Gastrocnemius medialis (tissue), 4 donors: ENCODE data around the gene PDZD4. TPM values are rescaled to one million over a fixed set of nuclear protein-coding genes. Genes with fewer than 3 reads are reported as not detected.

Experiments
- ATAC-seq, 2 donors: fragments of 150-250 bp; one replicate each; pipeline ENCODE4 v1.9.1; 2016
- DNase-seq, 2 donors: peaks; one replicate each; pipeline ENCODE4 v3.0.0-alpha.2; 2019
- H3K27ac ChIP-seq, 4 donors: fragments of 200-600 bp; sonication (generic); 1 replicate in 1 of 4; 2 replicates in 3 of 4; pipeline ENCODE4 v1.5.1; 2016 to 2018; ENCODE audit warnings: mild to moderate bottlenecking in 2 of 4, moderate library complexity in 1 of 4
- H3K27me3 ChIP-seq, 3 donors: fragments of 200-600 bp; sonication (generic) in 2 of 3; 1 replicate in 1 of 3; 2 replicates in 2 of 3; pipeline versions ENCODE4 v1.5.1 to v1.6.0; 2016 to 2019; ENCODE audit warnings: mild to moderate bottlenecking in 1 of 3, moderate library complexity in 1 of 3
- H3K36me3 ChIP-seq, 2 donors: fragments of 200-600 bp; sonication (generic) in 1 of 2; one replicate each; pipeline ENCODE4 v1.5.1; 2017 to 2018
- H3K4me1 ChIP-seq, 2 donors: fragments of 200-600 bp; sonication (generic) in 1 of 2; one replicate each; pipeline ENCODE4 v1.5.1; 2016 to 2017; ENCODE audit warnings: mild to moderate bottlenecking in 2 of 2
- H3K4me3 ChIP-seq, 4 donors: fragments of 200-600 bp; sonication (generic) in 3 of 4; 1 replicate in 1 of 4; 2 replicates in 3 of 4; pipeline ENCODE4 v1.5.1; 2016 to 2019; ENCODE audit warnings: mild to moderate bottlenecking in 2 of 4
- H3K9me3 ChIP-seq, 3 donors: fragments of 200-600 bp; sonication (generic) in 2 of 3; 1 replicate in 1 of 3; 2 replicates in 2 of 3; pipeline ENCODE4 v1.5.1; 2016 to 2019
- POLR2A ChIP-seq, 2 donors: fragments of 450-650 bp; IDR thresholded peaks; one replicate each; pipeline ENCODE4 v1.6.1; 2017; ENCODE audit warnings: antibody characterized with exemption in 2 of 2, mild to moderate bottlenecking in 2 of 2, moderate library complexity in 2 of 2
- in situ Hi-C, 4 donors: fragments of 200-750 bp; cut with MboI; loops; one replicate each; pipeline versions ENCODE4 v1.15.0 to v1.8.0; 2017; ENCODE audit warnings: low sequenced_read_pairs in 4 of 4
- intact Hi-C: fragments of 100-400 bp; cut with DNase I; formaldehyde crosslinking; loops from one replicate; pipeline ENCODE4 v1.15.1; 2023; ENCODE audit warnings: low total_unique reads
- total RNA-seq, 4 donors: library from RNA; depleted of rRNA; stranded (reverse); fragments of >200 nt; gene quantifications; one replicate each; pipeline versions ENCODE4 v1.1.0 to v1.2.3, GENCODE V29; 2016
- TF ChIP-seq, protein P1 (sequence below), 5 experiments: fragments of 450-650 bp in 3 of 5; fragments of 200-600 bp in 2 of 5; sonication (generic) in 2 of 5; IDR thresholded peaks in 4 of 5; conservative IDR thresholded peaks in 1 of 5; 1 replicate in 4 of 5; 2 replicates in 1 of 5; pipeline ENCODE4 v1.5.1; 2016 to 2019; ENCODE audit warnings: antibody characterized with exemption in 5 of 5, mild to moderate bottlenecking in 3 of 5, moderate library complexity in 3 of 5

PDZD4 gene
- total RNA-seq, 4 donors from 2014 or later: 0.59 to 2.2 (median 1.4) TPM

DNA sequence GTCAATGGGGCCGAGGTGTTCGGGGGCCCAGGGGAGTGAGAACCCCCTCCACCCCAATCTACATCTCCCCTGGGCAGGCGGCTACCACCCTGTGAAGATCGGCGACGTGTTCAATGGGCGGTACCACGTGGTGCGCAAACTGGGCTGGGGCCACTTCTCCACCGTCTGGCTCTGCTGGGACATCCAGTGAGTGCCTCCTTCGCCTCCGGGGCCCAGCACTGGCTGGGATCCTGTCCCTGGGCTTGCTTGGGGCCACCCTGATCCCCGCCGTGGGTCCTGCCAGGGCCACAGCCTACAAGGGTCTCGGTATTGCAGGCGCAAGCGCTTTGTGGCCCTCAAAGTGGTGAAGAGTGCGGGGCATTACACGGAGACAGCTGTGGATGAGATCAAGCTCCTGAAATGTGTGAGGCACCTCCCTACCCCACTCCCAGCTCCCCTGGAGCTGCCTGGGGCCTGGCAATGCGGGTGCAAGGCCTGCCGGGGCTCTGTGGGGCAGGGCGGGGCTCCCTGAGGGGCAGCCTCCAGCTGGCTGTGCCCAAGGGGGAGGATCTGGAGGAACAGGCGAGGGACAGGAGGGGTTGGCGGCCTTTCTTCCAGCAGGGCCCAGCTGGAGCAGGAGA lies 48.8 kb downstream of the PDZD4 start:
- peak overlapping the region; percentile 37 to 52 (median 44) for H3K4me3 ChIP-seq
- ATAC-seq (peak; percentile 73 to 80), DNase-seq (peak; percentile 16 to 61)
- H3K9me3 ChIP-seq: no peaks in the 10 kb centered on the region
- no peaks in the 10 kb centered on the region for H3K36me3 ChIP-seq
- H3K4me1 ChIP-seq: peaks cover 0 to 30% of the 10 kb centered on the region in 2 donors
- TF ChIP-seq, protein P1, sequence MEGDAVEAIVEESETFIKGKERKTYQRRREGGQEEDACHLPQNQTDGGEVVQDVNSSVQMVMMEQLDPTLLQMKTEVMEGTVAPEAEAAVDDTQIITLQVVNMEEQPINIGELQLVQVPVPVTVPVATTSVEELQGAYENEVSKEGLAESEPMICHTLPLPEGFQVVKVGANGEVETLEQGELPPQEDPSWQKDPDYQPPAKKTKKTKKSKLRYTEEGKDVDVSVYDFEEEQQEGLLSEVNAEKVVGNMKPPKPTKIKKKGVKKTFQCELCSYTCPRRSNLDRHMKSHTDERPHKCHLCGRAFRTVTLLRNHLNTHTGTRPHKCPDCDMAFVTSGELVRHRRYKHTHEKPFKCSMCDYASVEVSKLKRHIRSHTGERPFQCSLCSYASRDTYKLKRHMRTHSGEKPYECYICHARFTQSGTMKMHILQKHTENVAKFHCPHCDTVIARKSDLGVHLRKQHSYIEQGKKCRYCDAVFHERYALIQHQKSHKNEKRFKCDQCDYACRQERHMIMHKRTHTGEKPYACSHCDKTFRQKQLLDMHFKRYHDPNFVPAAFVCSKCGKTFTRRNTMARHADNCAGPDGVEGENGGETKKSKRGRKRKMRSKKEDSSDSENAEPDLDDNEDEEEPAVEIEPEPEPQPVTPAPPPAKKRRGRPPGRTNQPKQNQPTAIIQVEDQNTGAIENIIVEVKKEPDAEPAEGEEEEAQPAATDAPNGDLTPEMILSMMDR (IDR thresholded peaks at IDR 0.05 in 4 of 5, conservative IDR thresholded peaks at IDR 0.05 in 1 of 5): no peak
- TF ChIP-seq POLR2A (IDR thresholded peaks at IDR 0.05): no peak
- in situ Hi-C loops: loop anchor here in 3 of 4 donors (25.0 kb wide), 2 partner anchors 156 to 181 kb away; partner anchors contain the start of genes HCFC1 (in 2 of the 3), TMEM187 (in 2 of the 3), ARHGAP4 (in 1 of the 3) and NAA10 (in 1 of the 3)
- H3K27me3 ChIP-seq: no peaks in the 10 kb centered on the region
- peak overlapping the region; percentile 88 to 94 (median 90) for H3K27ac ChIP-seq
- intact Hi-C loops: loop anchor here (1.0 kb wide), 2 partner anchors 13 to 17 kb away; partner anchors contain the start of genes IDH3G, PLXNB3 and SSR4

DNA sequence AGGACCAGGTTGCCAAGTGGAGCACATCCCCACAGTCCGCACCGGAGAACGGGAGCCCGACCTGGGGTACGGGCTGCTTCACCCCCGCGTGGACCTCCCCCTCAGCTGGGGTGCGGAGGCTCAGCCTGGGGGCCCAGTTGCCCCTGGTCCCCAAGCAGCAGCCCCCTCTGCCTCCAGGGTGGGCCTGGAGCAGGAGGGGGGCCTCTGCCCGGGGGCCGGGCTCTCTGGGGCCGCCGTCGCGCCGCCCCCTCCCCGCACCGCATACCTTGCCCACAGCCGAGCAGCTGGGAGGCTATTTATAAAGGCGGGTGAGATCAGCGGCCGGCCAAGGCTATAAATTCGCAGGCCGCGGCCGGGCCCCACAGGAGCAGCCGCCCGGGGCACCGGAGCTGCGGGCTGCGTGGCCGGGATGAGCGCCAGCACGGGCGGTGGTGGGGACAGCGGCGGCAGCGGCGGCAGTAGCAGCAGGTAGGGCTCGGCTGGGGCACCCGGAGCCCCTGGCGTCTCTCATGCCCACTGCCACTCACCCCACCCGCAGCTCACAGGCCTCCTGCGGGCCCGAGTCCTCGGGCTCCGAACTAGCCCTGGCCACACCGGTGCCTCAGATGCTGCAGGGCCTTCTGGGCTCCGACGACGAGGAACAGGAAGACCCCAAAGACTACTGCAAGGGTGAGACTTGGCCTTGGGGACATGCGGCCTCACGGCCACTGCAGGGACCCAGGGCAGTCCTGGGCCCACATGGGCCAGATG lies 49.5 kb downstream of the PDZD4 start, which contains the start of gene SRPK3:
Gene SRPK3 (plus strand): TSS at position 364 of the 750 bp plus-strand sequence. CDS start 46 bp downstream, at position 410.
- H3K9me3 ChIP-seq: no peaks in the 10 kb centered on the region
- TF ChIP-seq POLR2A (IDR thresholded peaks at IDR 0.05): peak; percentile 87 to 92
- TF ChIP-seq, protein P1 (IDR thresholded peaks at IDR 0.05 in 4 of 5, conservative IDR thresholded peaks at IDR 0.05 in 1 of 5): no peak
- H3K27me3 ChIP-seq: no peaks in the 10 kb centered on the region
- peak within 1 kb of the TSS; percentile 37 to 52 (median 44) for H3K4me3 ChIP-seq
- ATAC-seq (peak; percentile 67 to 77), DNase-seq (peak; percentile 19 to 72)
- in situ Hi-C loops: loop anchor here in 3 of 4 donors (25.0 kb wide), 2 partner anchors 156 to 181 kb away; partner anchors contain the start of genes HCFC1 (in 2 of the 3), TMEM187 (in 2 of the 3), ARHGAP4 (in 1 of the 3) and NAA10 (in 1 of the 3)
- peaks cover 0 to 30% of the 10 kb centered on the region in 2 donors for H3K4me1 ChIP-seq
- H3K27ac ChIP-seq: peak within 1 kb of the TSS; percentile 88 to 94 (median 90)
- intact Hi-C loops: loop anchor here (1.0 kb wide), 1 partner anchor 13 kb away; the partner anchor contains the start of genes IDH3G and SSR4
- H3K36me3 ChIP-seq: no peaks in the 10 kb centered on the region

DNA sequence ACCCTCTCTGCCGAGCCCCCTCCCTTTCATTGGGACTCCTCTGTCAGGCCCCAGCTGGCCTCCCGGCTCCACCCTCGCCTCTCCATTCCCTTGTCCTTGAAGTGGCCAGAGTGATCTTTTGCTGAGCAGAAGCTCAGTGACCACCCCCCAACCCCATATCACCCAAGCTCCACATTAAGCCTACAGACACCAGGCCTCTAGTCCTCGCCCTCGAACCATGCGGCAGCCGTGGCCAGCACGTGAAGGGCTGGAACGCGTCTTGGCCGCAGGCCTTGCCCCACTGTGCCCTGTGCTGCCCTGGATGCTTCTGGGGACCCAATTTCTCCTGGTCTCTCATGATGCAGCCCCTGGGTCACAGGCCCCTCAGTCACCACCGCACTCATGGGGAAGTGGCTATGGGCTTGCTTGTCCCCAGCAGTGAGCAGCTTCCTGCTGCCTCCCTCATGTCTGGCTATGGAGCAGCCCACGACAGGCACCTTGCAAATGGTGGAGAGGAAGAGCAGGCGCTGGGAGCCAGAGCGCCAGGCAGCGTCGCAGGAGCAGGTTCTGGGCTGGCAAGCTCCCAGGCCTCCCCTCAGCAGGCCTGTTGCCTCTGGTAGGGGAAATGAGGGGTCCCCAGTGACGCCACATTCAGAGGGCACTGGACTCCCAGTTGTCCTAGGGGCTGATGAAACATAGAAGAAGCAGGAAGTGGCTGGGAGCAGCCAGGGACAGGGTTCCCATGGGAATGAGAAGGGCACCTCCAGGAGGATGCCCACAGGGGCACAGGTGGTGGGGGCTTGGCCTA lies 50.3 kb downstream of the PDZD4 start:
- intact Hi-C loops (no loop called here), in situ Hi-C loops (loop anchor here in 3 of 4 donors (25.0 kb wide), 2 partner anchors 157 to 182 kb away; partner anchors contain the start of genes HCFC1 (in 2 of the 3), TMEM187 (in 2 of the 3), ARHGAP4 (in 1 of the 3) and NAA10 (in 1 of the 3))
- no peaks in the 10 kb centered on the region for H3K27me3 ChIP-seq
- DNase-seq (no peak), ATAC-seq (peak in 1 of 2 donors; percentile 18)
- H3K36me3 ChIP-seq: no peaks in the 10 kb centered on the region
- peak overlapping the region in 2 of 4 donors; percentile 43 to 52 for H3K4me3 ChIP-seq
- TF ChIP-seq POLR2A (IDR thresholded peaks at IDR 0.05): no peak
- TF ChIP-seq, protein P1 (IDR thresholded peaks at IDR 0.05 in 4 of 5, conservative IDR thresholded peaks at IDR 0.05 in 1 of 5): no peak
- H3K27ac ChIP-seq: peak overlapping the region; percentile 88 to 94 (median 90)
- H3K4me1 ChIP-seq: peaks cover 0 to 30% of the 10 kb centered on the region in 2 donors
- H3K9me3 ChIP-seq: no peaks in the 10 kb centered on the region

DNA sequence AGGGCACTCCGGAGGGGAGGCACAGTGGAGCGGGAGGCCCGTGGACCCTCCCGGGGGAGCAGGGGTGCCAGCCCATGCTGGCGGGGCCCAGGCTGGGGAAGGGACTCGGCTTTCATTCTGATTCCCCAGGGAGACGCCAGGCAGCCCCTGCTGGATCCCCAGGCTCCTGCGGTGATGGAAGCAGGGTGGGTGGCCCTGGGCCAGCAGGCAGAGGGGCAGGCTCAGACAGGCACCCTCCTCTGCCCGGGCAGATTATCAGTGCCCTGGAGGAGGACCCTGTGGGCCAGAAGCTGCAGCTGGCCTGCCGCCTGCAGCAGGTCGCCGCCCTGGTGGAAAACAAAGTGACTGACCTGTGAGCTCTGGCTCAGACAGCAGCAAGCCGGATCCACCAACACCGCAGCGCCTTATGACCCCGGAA lies 51.7 kb downstream of the PDZD4 start:
- ATAC-seq (no peak), DNase-seq (peak in 1 of 2 donors; percentile 35)
- Histone ChIP-seq H3K4me1 (peaks cover 0 to 30% of the 10 kb centered on the region in 2 donors), H3K36me3 (no peaks in the 10 kb centered on the region), H3K9me3 (no peaks in the 10 kb centered on the region), H3K27ac (peak overlapping the region in 2 of 4 donors; percentile 88 to 94), H3K4me3 (no peak overlapping the region), H3K27me3 (no peaks in the 10 kb centered on the region)
- intact Hi-C loops (no loop called here), in situ Hi-C loops (loop anchor here in 3 of 4 donors (25.0 kb wide), 2 partner anchors 159 to 184 kb away; partner anchors contain the start of genes HCFC1 (in 2 of the 3), TMEM187 (in 2 of the 3), ARHGAP4 (in 1 of the 3) and NAA10 (in 1 of the 3))
- no peak for TF ChIP-seq POLR2A (IDR thresholded peaks at IDR 0.05)
- TF ChIP-seq, protein P1 (IDR thresholded peaks at IDR 0.05 in 4 of 5, conservative IDR thresholded peaks at IDR 0.05 in 1 of 5): peak in 2 of 5 experiments; percentile 15 to 24
